Endothelial cell of umbilical vein (primary cell): ENCODE data around the gene TAAR9. TPM values are rescaled to one million over a fixed set of nuclear protein-coding genes. Genes with fewer than 3 reads are reported as not detected.

Experiments used
- BruUV-seq: library from RNA; stranded (reverse); fragments of 400-500 nt; replicated peaks from 2 replicates; lab custom pipeline; 2021; lab: Mats Ljungman, UMichigan
- CTCF ChIA-PET: fragments of 300-600, 350-600 bp; sonication (Branson Sonifier 250); formaldehyde crosslinking; loops from one replicate; lab custom pipeline; 2021; ENCODE audit warnings: antibody characterized with exemption, inconsistent platforms; lab: Charles Lee
- POLR2A ChIA-PET: fragments of 300-600, 350-600 bp; sonication (Branson Sonifier 250); formaldehyde crosslinking; loops from one replicate; lab custom pipeline; 2021; ENCODE audit warnings: antibody characterized with exemption, inconsistent platforms; lab: Charles Lee
- DNase-seq: peaks from one replicate; pipeline ENCODE4 v3.0.0-alpha.2; 2011; ENCODE audit warnings: low read depth, low spot score
- FAIRE-seq: peaks from 2 replicates; lab custom pipeline; 2011; peaks lifted over from hg19 to GRCh38; lab: Jason Lieb, UNC
- H2AFZ ChIP-seq: 2 replicates; pipeline ENCODE4 v1.6.0; 2012; ENCODE audit warnings: low read depth, low read length, control low read depth, inconsistent platforms
- H3K27ac ChIP-seq: 2 replicates; pipeline ENCODE4 v1.5.1; 2011; ENCODE audit warnings: low read depth, mild to moderate bottlenecking, control low read depth, low read length, moderate library complexity; ENCODE audit not compliant: insufficient read depth
- H3K27me3 ChIP-seq, 2 experiments: 2 replicates each; pipeline versions ENCODE4 v1.6.0 to v1.6.1; 2011; ENCODE audit warnings: low read length in 2 of 2, mixed read lengths in 1 of 2; ENCODE audit not compliant: control insufficient read depth in 2 of 2, insufficient read depth in 2 of 2
- H3K36me3 ChIP-seq, 2 experiments: 2 replicates in 1 of 2; 3 replicates in 1 of 2; pipeline ENCODE4 v1.5.1; 2011; ENCODE audit warnings: low read length in 2 of 2, mild to moderate bottlenecking in 1 of 2, moderate library complexity in 1 of 2; ENCODE audit not compliant: control insufficient read depth in 2 of 2, insufficient read depth in 2 of 2; ENCODE audit errors: extremely low read depth in 1 of 2
- H3K4me1 ChIP-seq: 3 replicates; pipeline ENCODE4 v1.5.1; 2011; ENCODE audit warnings: mild to moderate bottlenecking, low read length; ENCODE audit not compliant: control insufficient read depth, insufficient read depth; ENCODE audit errors: extremely low read depth
- H3K4me2 ChIP-seq: 2 replicates; pipeline ENCODE4 v1.6.1; 2011; ENCODE audit warnings: low read length, control low read depth, mixed read lengths; ENCODE audit not compliant: insufficient read depth
- H3K4me3 ChIP-seq, 3 experiments: fragments of 200-600 bp in 1 of 3; sonication (generic), shearing (Covaris generic) in 1 of 3; replicated peaks in 1 of 3; 2 replicates each; pipeline ENCODE4 v1.5.1; 2011 to 2016; ENCODE audit warnings: control low read depth in 3 of 3, low read length in 3 of 3, mild to moderate bottlenecking in 2 of 3, inconsistent platforms in 1 of 3, low read depth in 1 of 3, moderate library complexity in 1 of 3; ENCODE audit not compliant: insufficient read depth in 1 of 3
- H3K79me2 ChIP-seq: 2 replicates; pipeline ENCODE4 v1.6.0; 2012; ENCODE audit warnings: low read length, inconsistent platforms; ENCODE audit not compliant: control insufficient read depth, insufficient read depth
- H3K9ac ChIP-seq: replicated peaks from 2 replicates; pipeline ENCODE3; 2011; ENCODE audit warnings: low read length, control low read depth; ENCODE audit not compliant: insufficient read depth; ENCODE audit errors: extremely low read depth
- H3K9me1 ChIP-seq: replicated peaks from 3 replicates; pipeline ENCODE4 v1.6.0; 2011; ENCODE audit warnings: mild to moderate bottlenecking, low read length; ENCODE audit not compliant: control insufficient read depth, insufficient read depth; ENCODE audit errors: extremely low read depth
- H3K9me3 ChIP-seq: replicated peaks from 2 replicates; pipeline ENCODE4 v1.5.1; 2012; ENCODE audit warnings: low read length, inconsistent platforms; ENCODE audit not compliant: control insufficient read depth, insufficient read depth
- H4K20me1 ChIP-seq: replicated peaks from 2 replicates; pipeline ENCODE3; 2011; ENCODE audit warnings: mild to moderate bottlenecking, low read length; ENCODE audit not compliant: control insufficient read depth, insufficient read depth; ENCODE audit errors: extremely low read depth
- EZH2 ChIP-seq: IDR thresholded peaks from 2 replicates; pipeline ENCODE4 v1.6.1; 2012; ENCODE audit warnings: borderline replicate concordance, low read depth, mild to moderate bottlenecking, moderate library complexity, low read length, inconsistent platforms; ENCODE audit not compliant: severe bottlenecking
- FOS ChIP-seq: IDR thresholded peaks from 2 replicates; pipeline ENCODE4 v1.6.1; 2011; ENCODE audit warnings: mild to moderate bottlenecking, low read length, moderate library complexity, borderline replicate concordance; ENCODE audit not compliant: insufficient read depth
- GATA2 ChIP-seq: IDR thresholded peaks from 2 replicates; pipeline ENCODE4 v1.7.0; 2011; ENCODE audit warnings: low read depth, mild to moderate bottlenecking, moderate library complexity, mixed read lengths, low read length; ENCODE audit not compliant: insufficient read length, insufficient read depth
- JUN ChIP-seq: IDR thresholded peaks from 2 replicates; pipeline ENCODE4 v1.6.1; 2011; ENCODE audit warnings: borderline replicate concordance, low read depth; ENCODE audit not compliant: insufficient read length, insufficient read depth
- MYC ChIP-seq: IDR thresholded peaks from one replicate; pipeline ENCODE4 v1.6.1; 2011; ENCODE audit warnings: mild to moderate bottlenecking, low read depth, low read length
- POLR2A ChIP-seq: IDR thresholded peaks from 2 replicates; pipeline ENCODE4 v1.6.1; 2012; ENCODE audit warnings: low read depth, mild to moderate bottlenecking, control low read depth, low read length
- POLR2AphosphoS5 ChIP-seq: IDR thresholded peaks from 2 replicates; pipeline ENCODE4 v1.6.1; 2012; ENCODE audit warnings: low read depth, mild to moderate bottlenecking, control low read depth, low read length, moderate library complexity; ENCODE audit not compliant: insufficient read depth
- dilution Hi-C: fragments of 300-500 bp; cut with MboI; formaldehyde crosslinking; loops from one replicate; pipeline ENCODE4 v1.15.0; 2019; ENCODE audit warnings: low sequenced_read_pairs; ENCODE audit not compliant: extremely low pct_ligation_motif_present
- intact Hi-C: fragments of 100-400 bp; cut with micrococcal nuclease; formaldehyde crosslinking; loops from one replicate; pipeline ENCODE4 v1.10.0; 2022
- polyA plus RNA-seq, 4 experiments: library from polyadenylated mRNA; depleted of rRNA in 3 of 4; stranded (reverse) in 3 of 4; unstranded in 1 of 4; fragments of >200 nt; gene quantifications; 2 replicates each; pipeline versions ENCODE4 v1.2.1 to v1.2.3, GENCODE V29; 2011 to 2012; ENCODE audit warnings: missing spikeins in 1 of 4
- small RNA-seq: library from RNA; depleted of rRNA; stranded (forward); fragments of <200 nt; gene quantifications from one replicate; pipeline ENCODE3, GENCODE V24; 2012; ENCODE audit warnings: low replicate concordance, low read depth; ENCODE audit not compliant: insufficient read depth, insufficient read length
- total RNA-seq: library from RNA; stranded (reverse); gene quantifications from 2 replicates; pipeline ENCODE4 v1.2.3, GENCODE V29; 2021
- TF ChIP-seq, protein P1 (sequence below): IDR thresholded peaks from 2 replicates; pipeline ENCODE4 v1.6.1; 2011; ENCODE audit not compliant: insufficient read depth, insufficient read length
- TF ChIP-seq, protein P2 (sequence below), 2 donors: IDR thresholded peaks; 1 replicate in 1 of 2; 2 replicates in 1 of 2; pipeline ENCODE4 v1.5.1; 2011; ENCODE audit warnings: low read length in 2 of 2, mild to moderate bottlenecking in 2 of 2, moderate library complexity in 2 of 2, control low read depth in 1 of 2, inconsistent platforms in 1 of 2, low read depth in 1 of 2; ENCODE audit not compliant: insufficient read depth in 1 of 2; ENCODE audit errors: extremely low read depth in 1 of 2

TAAR9 gene
- total and polyA plus RNA-seq, 2 donors (not counting 3 experiments of a cell fraction or from before 2014, with no cell fraction given) = not detected

DNA sequence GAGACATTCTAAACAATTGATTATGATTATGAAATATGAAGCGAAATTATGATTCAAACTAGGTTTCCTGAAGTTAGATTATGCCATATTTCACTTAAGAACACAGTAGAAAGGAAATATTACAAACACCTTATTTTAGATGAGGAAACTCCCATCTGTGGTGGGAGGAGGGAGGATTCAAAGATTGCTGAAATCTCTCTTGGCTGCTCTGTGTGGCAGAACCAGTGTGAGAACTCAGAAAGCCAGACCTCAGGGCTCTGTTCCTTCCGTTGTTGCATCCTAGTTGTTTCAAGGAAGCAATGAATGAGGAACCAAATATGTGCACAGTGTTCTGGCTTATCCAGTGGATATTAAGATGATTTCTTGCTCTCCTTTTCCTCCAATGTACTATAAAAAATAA is 49.3 kb downstream of the TAAR9 start:
- no peaks in the 10 kb centered on the region for H3K36me3 ChIP-seq
- dilution Hi-C loops (no loop called here), intact Hi-C loops (no loop called here)
- H3K4me1 ChIP-seq = no peaks in the 10 kb centered on the region
- H3K27ac ChIP-seq = no peak overlapping the region
- H3K4me2 ChIP-seq = no peak overlapping the region
- no peaks in the 10 kb centered on the region for H4K20me1 ChIP-seq
- H2AFZ ChIP-seq = no peak overlapping the region
- CTCF ChIA-PET = no interaction called here
- H3K27me3 ChIP-seq = peaks cover 0 to 5% of the 10 kb centered on the region in 2 experiments
- no peaks in the 10 kb centered on the region for H3K9me1 ChIP-seq
- FAIRE-seq = no peak
- TF ChIP-seq GATA2 (no peak), JUN (no peak), POLR2A (no peak), POLR2AphosphoS5 (no peak), EZH2 (no peak), FOS (no peak), MYC (no peak)
- TF ChIP-seq, protein P1, sequence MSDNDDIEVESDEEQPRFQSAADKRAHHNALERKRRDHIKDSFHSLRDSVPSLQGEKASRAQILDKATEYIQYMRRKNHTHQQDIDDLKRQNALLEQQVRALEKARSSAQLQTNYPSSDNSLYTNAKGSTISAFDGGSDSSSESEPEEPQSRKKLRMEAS = no peak
- TF ChIP-seq, protein P2, sequence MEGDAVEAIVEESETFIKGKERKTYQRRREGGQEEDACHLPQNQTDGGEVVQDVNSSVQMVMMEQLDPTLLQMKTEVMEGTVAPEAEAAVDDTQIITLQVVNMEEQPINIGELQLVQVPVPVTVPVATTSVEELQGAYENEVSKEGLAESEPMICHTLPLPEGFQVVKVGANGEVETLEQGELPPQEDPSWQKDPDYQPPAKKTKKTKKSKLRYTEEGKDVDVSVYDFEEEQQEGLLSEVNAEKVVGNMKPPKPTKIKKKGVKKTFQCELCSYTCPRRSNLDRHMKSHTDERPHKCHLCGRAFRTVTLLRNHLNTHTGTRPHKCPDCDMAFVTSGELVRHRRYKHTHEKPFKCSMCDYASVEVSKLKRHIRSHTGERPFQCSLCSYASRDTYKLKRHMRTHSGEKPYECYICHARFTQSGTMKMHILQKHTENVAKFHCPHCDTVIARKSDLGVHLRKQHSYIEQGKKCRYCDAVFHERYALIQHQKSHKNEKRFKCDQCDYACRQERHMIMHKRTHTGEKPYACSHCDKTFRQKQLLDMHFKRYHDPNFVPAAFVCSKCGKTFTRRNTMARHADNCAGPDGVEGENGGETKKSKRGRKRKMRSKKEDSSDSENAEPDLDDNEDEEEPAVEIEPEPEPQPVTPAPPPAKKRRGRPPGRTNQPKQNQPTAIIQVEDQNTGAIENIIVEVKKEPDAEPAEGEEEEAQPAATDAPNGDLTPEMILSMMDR (IDR thresholded peaks at IDR 0.05; ENCODE audit: extremely low read depth in 1 of 2, insufficient read depth in 1 of 2, low read depth in 1 of 2, low read length in 2 of 2) = no peak
- H3K4me3 ChIP-seq = no peak overlapping the region
- POLR2A ChIA-PET = no interaction called here
- no peaks in the 10 kb centered on the region for H3K79me2 ChIP-seq
- no TSS peak for BruUV-seq
- no peak overlapping the region for H3K9ac ChIP-seq
- no peaks in the 10 kb centered on the region for H3K9me3 ChIP-seq
- no peak for DNase-seq

Small RNA genes lying within 50 kb of the gene (small RNA-seq; reads per million reads assigned to genes)
- not detected for gene TAAR7P

Other genes with a start within 250 kb of the TAAR9 start
- not detected in 2 replicates for gene MOXD1, start 136.8 kb upstream of the TAAR9 start, total RNA-seq
- 0.01 and 0.06 TPM in 2 replicates for gene MOXD1, start 136.8 kb upstream of the TAAR9 start, polyA plus RNA-seq
- gene STX7, start 25.2 kb upstream of the TAAR9 start, total RNA-seq = 42.5 and 45.5 TPM in 2 replicates
- 9.2 and 13.4 TPM in 2 replicates for gene STX7, start 25.2 kb upstream of the TAAR9 start, polyA plus RNA-seq
- not detected in 2 replicates for gene TAAR8, start 14.4 kb downstream of the TAAR9 start, total RNA-seq
- not detected in 2 replicates for gene TAAR8, start 14.4 kb downstream of the TAAR9 start, polyA plus RNA-seq
- not detected in 2 replicates for gene TAAR6, start 32.0 kb downstream of the TAAR9 start, total RNA-seq
- gene TAAR6, start 32.0 kb downstream of the TAAR9 start, polyA plus RNA-seq = not detected in 2 replicates
- not detected in 2 replicates for gene TAAR5, start 51.5 kb downstream of the TAAR9 start, total RNA-seq
- not detected in 2 replicates for gene TAAR5, start 51.5 kb downstream of the TAAR9 start, polyA plus RNA-seq
- not detected in 2 replicates for gene TAAR2, start 86.0 kb downstream of the TAAR9 start, total RNA-seq
- not detected in 2 replicates for gene TAAR2, start 86.0 kb downstream of the TAAR9 start, polyA plus RNA-seq
- not detected in 2 replicates for gene TAAR1, start 120.9 kb downstream of the TAAR9 start, total RNA-seq
- gene TAAR1, start 120.9 kb downstream of the TAAR9 start, polyA plus RNA-seq = not detected in 2 replicates
- gene VNN1, start 175.8 kb downstream of the TAAR9 start, total RNA-seq = not detected in 2 replicates
- not detected in 2 replicates for gene VNN1, start 175.8 kb downstream of the TAAR9 start, polyA plus RNA-seq
- gene VNN2, start 219.6 kb downstream of the TAAR9 start, total RNA-seq = not detected in 2 replicates
- gene VNN2, start 219.6 kb downstream of the TAAR9 start, polyA plus RNA-seq = not detected in 2 replicates